Keratinocyte (primary cell): ENCODE measurements around the gene YAP1. TPM values are rescaled to one million over a fixed set of nuclear protein-coding genes. Genes with fewer than 3 reads are reported as not detected.

Experiments
- DNase-seq: peaks from one replicate; pipeline ENCODE4 v3.0.0-alpha.2; 2011; ENCODE audit warnings: low read depth, missing footprints, low spot score
- FAIRE-seq: peaks from 2 replicates; lab custom pipeline; 2011; peaks lifted over from hg19 to GRCh38; lab: Jason Lieb, UNC
- H2AFZ ChIP-seq: 2 replicates; pipeline ENCODE4 v1.6.0; 2012; ENCODE audit warnings: low read length, control low read depth, inconsistent platforms; ENCODE audit not compliant: control insufficient read depth
- H3K27ac ChIP-seq: 2 replicates; pipeline ENCODE4 v1.5.1; 2011; ENCODE audit warnings: low read length; ENCODE audit not compliant: control insufficient read depth, insufficient read depth
- H3K27me3 ChIP-seq: 3 replicates; pipeline ENCODE4 v1.6.0; 2011; ENCODE audit warnings: low read length; ENCODE audit not compliant: control insufficient read depth, insufficient read depth; ENCODE audit errors: extremely low read depth
- H3K36me3 ChIP-seq, 2 experiments: 2 replicates in 1 of 2; 3 replicates in 1 of 2; pipeline ENCODE4 v1.5.1; 2011; ENCODE audit warnings: low read length in 2 of 2, mild to moderate bottlenecking in 1 of 2; ENCODE audit not compliant: control insufficient read depth in 2 of 2, insufficient read depth in 2 of 2; ENCODE audit errors: extremely low read depth in 1 of 2
- H3K4me1 ChIP-seq: 3 replicates; pipeline ENCODE4 v1.5.1; 2011; ENCODE audit warnings: low read length; ENCODE audit not compliant: control insufficient read depth, insufficient read depth; ENCODE audit errors: extremely low read depth
- H3K4me2 ChIP-seq: 3 replicates; pipeline ENCODE4 v1.6.0; 2011; ENCODE audit warnings: low read depth, low read length; ENCODE audit not compliant: control insufficient read depth, insufficient read depth; ENCODE audit errors: extremely low read depth
- H3K4me3 ChIP-seq, 3 experiments: fragments of 200-600 bp in 1 of 3; sonication (generic) in 1 of 3; 2 replicates in 2 of 3; 3 replicates in 1 of 3; pipeline ENCODE4 v1.5.1; 2011 to 2016; ENCODE audit warnings: low read length in 3 of 3, mild to moderate bottlenecking in 3 of 3, control low read depth in 2 of 3, inconsistent platforms in 1 of 3, low read depth in 1 of 3, mixed read lengths in 1 of 3, mixed run types in 1 of 3, moderate library complexity in 1 of 3; ENCODE audit not compliant: control insufficient read depth in 2 of 3, insufficient read depth in 2 of 3; ENCODE audit errors: extremely low read depth in 1 of 3
- H3K79me2 ChIP-seq: 2 replicates; pipeline ENCODE4 v1.6.0; 2012; ENCODE audit warnings: low read length; ENCODE audit not compliant: control insufficient read depth, insufficient read depth
- H3K9ac ChIP-seq: 3 replicates; pipeline ENCODE4 v1.6.0; 2011; ENCODE audit warnings: low read length; ENCODE audit not compliant: control insufficient read depth, insufficient read depth; ENCODE audit errors: extremely low read depth
- H3K9me1 ChIP-seq: 3 replicates; pipeline ENCODE4 v1.6.0; 2011; ENCODE audit warnings: low read length; ENCODE audit not compliant: control insufficient read depth, insufficient read depth; ENCODE audit errors: extremely low read depth
- H3K9me3 ChIP-seq: 2 replicates; pipeline ENCODE4 v1.5.1; 2012; ENCODE audit warnings: low read depth, low read length; ENCODE audit not compliant: control insufficient read depth
- H4K20me1 ChIP-seq: 3 replicates; pipeline ENCODE4 v1.6.0; 2011; ENCODE audit warnings: low read length; ENCODE audit not compliant: control insufficient read depth, insufficient read depth; ENCODE audit errors: extremely low read depth
- CTCF ChIP-seq, 3 experiments: IDR thresholded peaks in 1 of 3; conservative IDR thresholded peaks in 1 of 3; optimal IDR thresholded peaks in 1 of 3; 2 replicates in 2 of 3; 3 replicates in 1 of 3; pipeline versions ENCODE3 to v1.5.1; 2011; ENCODE audit warnings: low read length in 3 of 3, mild to moderate bottlenecking in 3 of 3, moderate library complexity in 2 of 3, control low read depth in 1 of 3, inconsistent platforms in 1 of 3; ENCODE audit not compliant: insufficient read depth in 2 of 3; ENCODE audit errors: extremely low read depth in 1 of 3
- EZH2 ChIP-seq: IDR thresholded peaks from one replicate; pipeline ENCODE4 v1.6.1; 2012; ENCODE audit warnings: inconsistent platforms, mild to moderate bottlenecking, low read length, moderate library complexity
- dilution Hi-C: fragments of 300-500 bp; cut with MboI; formaldehyde crosslinking; loops from one replicate; pipeline ENCODE4 v1.7.0; 2020; ENCODE audit warnings: low sequenced_read_pairs; ENCODE audit not compliant: extremely low pct_ligation_motif_present
- polyA plus RNA-seq, 5 experiments: library from polyadenylated mRNA; depleted of rRNA in 3 of 5; stranded (reverse) in 3 of 5; stranded (forward) in 1 of 5; unstranded in 1 of 5; fragments of >200 nt; gene quantifications; 1 replicate in 1 of 5; 2 replicates in 3 of 5; 3 replicates in 1 of 5; pipeline versions ENCODE4 v1.2.1 to v1.2.3, GENCODE V29; 2011 to 2012; ENCODE audit warnings: missing spikeins in 2 of 5, low read depth in 1 of 5, low replicate concordance in 1 of 5

The YAP1 gene
- polyA plus RNA-seq, 1 donor (not counting 4 experiments of a cell fraction or from before 2014, with no cell fraction given) = 105 TPM

- DNase-seq (peak; percentile 86), FAIRE-seq (peak; percentile 92)
- H3K79me2 ChIP-seq = no peaks in the 10 kb centered on the region
- no peaks in the 10 kb centered on the region for H4K20me1 ChIP-seq
- H3K27me3 ChIP-seq = no peaks in the 10 kb centered on the region
- H3K9me1 ChIP-seq = no peaks in the 10 kb centered on the region
- H3K9me3 ChIP-seq = no peaks in the 10 kb centered on the region
- peak overlapping the region; percentile 88 for H3K4me2 ChIP-seq
- dilution Hi-C loops = no loop called here
- peak overlapping the region; percentile 74 for H3K9ac ChIP-seq
- H2AFZ ChIP-seq = no peak overlapping the region
- peaks cover 32% of the 10 kb centered on the region for H3K4me1 ChIP-seq
- H3K27ac ChIP-seq = peak overlapping the region; percentile 85
- H3K36me3 ChIP-seq = peaks cover 0 to 1% of the 10 kb centered on the region in 2 experiments
- H3K4me3 ChIP-seq = peak overlapping the region in 2 of 3 experiments; percentile 59 to 73
- TF ChIP-seq EZH2 (no peak), CTCF (optimal IDR thresholded peaks at IDR 0.05 in 1 of 3, IDR thresholded peaks at IDR 0.05 in 1 of 3, conservative IDR thresholded peaks at IDR 0.05 in 1 of 3; ENCODE audit: extremely low read depth in 1 of 3, insufficient read depth in 2 of 3, low read length in 3 of 3) (no peak)
Observed at GRCh38 chr11:102269927-102270326, 159.7 kb downstream of the YAP1 start.

DNA sequence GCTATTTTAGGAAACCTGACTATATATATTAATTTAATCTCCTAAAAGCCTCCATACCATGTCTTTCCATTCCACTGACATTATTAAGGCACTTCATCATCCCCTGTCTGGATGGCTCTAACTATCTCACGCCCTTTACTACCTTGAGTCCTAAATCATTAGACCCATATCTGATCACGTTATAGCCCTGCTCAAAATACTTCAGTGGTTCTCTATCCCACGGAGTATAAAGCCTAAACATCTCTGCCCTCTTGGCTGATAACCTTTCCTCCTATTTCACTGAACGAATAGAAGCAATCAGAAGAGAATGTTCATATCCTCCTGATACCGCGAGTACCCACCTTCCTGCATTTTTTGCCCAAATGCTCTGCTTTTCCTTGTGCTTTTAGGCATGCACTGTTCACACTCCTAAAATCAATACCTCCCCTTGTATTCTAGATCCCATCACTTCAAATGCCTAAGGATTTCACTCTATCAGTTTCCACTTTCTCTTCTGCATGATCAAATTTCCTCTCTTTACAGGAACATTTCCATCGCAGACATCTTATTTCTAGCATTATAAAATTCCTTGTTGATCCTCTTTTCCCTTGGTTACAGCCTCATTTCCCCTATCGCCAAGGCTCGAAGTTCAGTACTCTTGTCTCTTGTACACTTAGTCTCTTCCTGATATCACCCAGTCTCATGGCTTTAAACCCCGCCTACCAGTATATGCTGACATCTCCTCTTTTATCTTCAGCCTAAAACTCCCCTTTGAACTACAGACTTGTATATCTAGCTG is 162.0 kb downstream of the YAP1 start:
- no peaks in the 10 kb centered on the region for H3K27me3 ChIP-seq
- DNase-seq (no peak), FAIRE-seq (no peak)
- H3K9me3 ChIP-seq = no peaks in the 10 kb centered on the region
- H3K36me3 ChIP-seq = peaks cover 0 to 3% of the 10 kb centered on the region in 2 experiments
- no peak overlapping the region for H3K4me3 ChIP-seq
- H3K9me1 ChIP-seq = no peaks in the 10 kb centered on the region
- no peak overlapping the region for H2AFZ ChIP-seq
- dilution Hi-C loops = no loop called here
- no peak for TF ChIP-seq EZH2
- no peak for TF ChIP-seq CTCF (optimal IDR thresholded peaks at IDR 0.05 in 1 of 3, IDR thresholded peaks at IDR 0.05 in 1 of 3, conservative IDR thresholded peaks at IDR 0.05 in 1 of 3; ENCODE audit: extremely low read depth in 1 of 3, insufficient read depth in 2 of 3, low read length in 3 of 3)
- no peaks in the 10 kb centered on the region for H3K79me2 ChIP-seq
- H4K20me1 ChIP-seq = no peaks in the 10 kb centered on the region
- no peak overlapping the region for H3K4me2 ChIP-seq
- no peak overlapping the region for H3K27ac ChIP-seq
- H3K9ac ChIP-seq = no peak overlapping the region
- H3K4me1 ChIP-seq = peaks cover 29% of the 10 kb centered on the region
